HepG2 (cell line): ENCODE data around the gene CD9. TPM values are rescaled to one million over a fixed set of nuclear protein-coding genes. Genes with fewer than 3 reads are reported as not detected.
A peak's percentile ranks its signal among the peaks of the same experiment; 100 is the strongest.

Experiments used
- ATAC-seq: fragments of 200-7000 bp; cut with Tn5 transposase; 3 replicates; pipeline ENCODE4 v1.9.1; 2020; ENCODE audit warnings: mild to moderate bottlenecking, moderate library complexity
- BruUV-seq: library from RNA; stranded (reverse); fragments of 400-500 nt; replicated peaks from 2 replicates; lab custom pipeline; 2021; lab: Mats Ljungman, UMichigan
- CTCF ChIA-PET: fragments of 300-600 bp; formaldehyde crosslinking; extraction: SDS; loops from one replicate; lab custom pipeline; 2021; ENCODE audit warnings: low total read pairs, inconsistent platforms, low intra/inter-chr PET ratio; lab: Yijun Ruan, JAX
- POLR2A ChIA-PET: fragments of 350-600 bp; sonication (Branson Sonifier 250); formaldehyde crosslinking; loops from one replicate; lab custom pipeline; 2020; ENCODE audit warnings: antibody characterized with exemption, inconsistent platforms; lab: Yijun Ruan, JAX
- DNase-seq: peaks from one replicate; pipeline ENCODE4 v3.0.0-alpha.2; 2015; ENCODE audit warnings: low spot score
- FAIRE-seq: peaks from 3 replicates; lab custom pipeline; 2011; peaks lifted over from hg19 to GRCh38; lab: Jason Lieb, UNC
- H2AFZ ChIP-seq: one replicate; pipeline ENCODE4 v1.6.1; 2011; ENCODE audit warnings: low read length, inconsistent platforms
- H3K27ac ChIP-seq: fragments of 300-600 bp; 3 replicates; pipeline ENCODE4 v1.8.0; 2011; ENCODE audit warnings: mixed run types, mild to moderate bottlenecking, mixed read lengths, low read length, inconsistent platforms; ENCODE audit not compliant: insufficient read depth; ENCODE audit errors: extremely low read length
- H3K27me3 ChIP-seq, 2 experiments: fragments of 200-600 bp in 1 of 2; 2 replicates in 1 of 2; 3 replicates in 1 of 2; pipeline versions ENCODE4 v1.6.0 to v1.8.0; 2011; ENCODE audit warnings: low read length in 2 of 2, mild to moderate bottlenecking in 2 of 2, moderate library complexity in 2 of 2, inconsistent platforms in 1 of 2; ENCODE audit not compliant: insufficient read depth in 2 of 2, control insufficient read depth in 1 of 2
- H3K36me3 ChIP-seq, 2 experiments: fragments of 200-600 bp in 1 of 2; replicated peaks in 1 of 2; 2 replicates in 1 of 2; 3 replicates in 1 of 2; pipeline versions ENCODE4 v1.5.1 to v1.8.0; 2011; ENCODE audit warnings: low read length in 2 of 2, inconsistent platforms in 1 of 2; ENCODE audit not compliant: insufficient read depth in 2 of 2, control insufficient read depth in 1 of 2
- H3K4me1 ChIP-seq: 2 replicates; pipeline ENCODE4 v1.5.1; 2012; ENCODE audit warnings: low read length, inconsistent platforms; ENCODE audit not compliant: insufficient read depth
- H3K4me2 ChIP-seq: 2 replicates; pipeline ENCODE4 v1.6.0; 2011; ENCODE audit warnings: low read depth, low read length, inconsistent platforms
- H3K4me3 ChIP-seq, 3 experiments: fragments of 200-600 bp in 1 of 3; sonication (generic), shearing (Covaris generic) in 1 of 3; replicated peaks in 1 of 3; 2 replicates each; pipeline ENCODE4 v1.5.1; 2011 to 2016; ENCODE audit warnings: low read length in 3 of 3, inconsistent platforms in 2 of 3, low read depth in 2 of 3, mild to moderate bottlenecking in 2 of 3, control low read depth in 1 of 3, mixed read lengths in 1 of 3; ENCODE audit not compliant: insufficient read depth in 1 of 3
- H3K79me2 ChIP-seq: one replicate; pipeline ENCODE4 v1.6.1; 2011; ENCODE audit warnings: low read length, inconsistent platforms; ENCODE audit not compliant: insufficient read depth
- H3K9ac ChIP-seq: 2 replicates; pipeline ENCODE4 v1.6.0; 2011; ENCODE audit warnings: mild to moderate bottlenecking, low read depth, low read length, inconsistent platforms; ENCODE audit not compliant: insufficient read depth
- H3K9me3 ChIP-seq: 2 replicates; pipeline ENCODE4 v1.5.1; 2012; ENCODE audit warnings: mild to moderate bottlenecking, low read length
- H4K20me1 ChIP-seq: 2 replicates; pipeline ENCODE4 v1.6.0; 2011; ENCODE audit warnings: inconsistent platforms, mild to moderate bottlenecking, low read length, moderate library complexity; ENCODE audit not compliant: insufficient read depth
- ARID5B ChIP-seq: IDR thresholded peaks from 2 replicates; pipeline ENCODE4 v1.4.0; 2020; ENCODE audit warnings: mild to moderate bottlenecking, missing genetic modification reagents
- FOXK2 ChIP-seq: fragments of 450-650 bp; IDR thresholded peaks from 2 replicates; pipeline ENCODE4 v1.6.1; 2016
- FOXM1 ChIP-seq: sonication (generic); formaldehyde crosslinking; IDR thresholded peaks from 2 replicates; pipeline ENCODE4 v1.5.0; 2020; ENCODE audit warnings: missing genetic modification reagents
- HNF1A ChIP-seq, 2 experiments: sonication (generic) in 1 of 2; formaldehyde crosslinking in 1 of 2; IDR thresholded peaks; 2 replicates each; pipeline versions ENCODE4 v1.4.0 to v1.6.1; 2016 to 2020; ENCODE audit warnings: borderline replicate concordance in 1 of 2, low read depth in 1 of 2, mild to moderate bottlenecking in 1 of 2, missing genetic modification reagents in 1 of 2
- KAT2B ChIP-seq: fragments of 150-350 bp; IDR thresholded peaks from 2 replicates; pipeline ENCODE4 v1.6.1; 2014; ENCODE audit warnings: low read depth, low read length, borderline replicate concordance
- MED1 ChIP-seq: sonication (generic); formaldehyde crosslinking; IDR thresholded peaks from 2 replicates; pipeline ENCODE4 v1.4.0; 2020; ENCODE audit warnings: missing genetic modification reagents
- MEIS1 ChIP-seq: sonication (generic); formaldehyde crosslinking; IDR thresholded peaks from 2 replicates; pipeline ENCODE4 v1.9.0; 2021; ENCODE audit warnings: mild to moderate bottlenecking, missing genetic modification reagents, moderate library complexity, borderline replicate concordance
- POGK ChIP-seq: sonication (generic); formaldehyde crosslinking; conservative IDR thresholded peaks from 2 replicates; pipeline ENCODE4 v1.8.0; 2022; ENCODE audit warnings: mild to moderate bottlenecking, moderate library complexity, missing genetic modification reagents
- STAG1 ChIP-seq: sonication (generic); formaldehyde crosslinking; IDR thresholded peaks from 2 replicates; pipeline ENCODE4 v1.4.0; 2020; ENCODE audit warnings: missing genetic modification reagents
- ZNF121 ChIP-seq: sonication (generic); formaldehyde crosslinking; IDR thresholded peaks from 2 replicates; pipeline ENCODE4 v1.5.0; 2020; ENCODE audit warnings: mild to moderate bottlenecking, missing genetic modification reagents
- ZNF232 ChIP-seq: sonication (generic); formaldehyde crosslinking; IDR thresholded peaks from 2 replicates; pipeline ENCODE4 v1.4.0; 2020; ENCODE audit warnings: missing genetic modification reagents, borderline replicate concordance
- ZNF737 ChIP-seq: sonication (generic); formaldehyde crosslinking; IDR thresholded peaks from 2 replicates; pipeline ENCODE4 v1.5.0; 2020; ENCODE audit warnings: missing genetic modification reagents, mild to moderate bottlenecking, borderline replicate concordance
- WGBS: methylation state at CpG from one replicate; pipeline ENCODE4 v1.1.6; 2017; ENCODE audit warnings: low lambda C conversion rate; 5-methylcytosine and 5-hydroxymethylcytosine counted together
- in situ Hi-C: cut with HindIII; loops from 2 replicates; pipeline ENCODE4 v1.10.0; 2017; ENCODE audit warnings: low pct_unique_long_range_greater_than_20kb; ENCODE audit not compliant: extremely low pct_ligation_motif_present
- intact Hi-C: fragments of 100-400 bp; cut with micrococcal nuclease; formaldehyde crosslinking; loops from one replicate; pipeline ENCODE4 v1.10.0; 2022; ENCODE audit not compliant: unreplicated experiment
- polyA plus RNA-seq, 8 experiments: library from polyadenylated mRNA; depleted of rRNA in 3 of 8; stranded (reverse) in 7 of 8; unstranded in 1 of 8; fragments of >200 nt; fragmentation: Illumina TruSeq in 4 of 8; extraction: Trizol in 4 of 8; gene quantifications; 2 replicates each; pipeline versions ENCODE4 v1.2.1 to v1.2.3, GENCODE V29; 2011 to 2016; ENCODE audit warnings: low read depth in 4 of 8, missing spikeins in 1 of 8, mixed read lengths in 1 of 8; ENCODE audit not compliant: insufficient read depth in 1 of 8
- total RNA-seq, 5 experiments: library from RNA; depleted of rRNA; stranded (reverse); fragments of >200 nt; fragmentation: Illumina TruSeq; extraction: Trizol; gene quantifications; 2 replicates each; pipeline ENCODE4 v1.2.3, GENCODE V29; 2016; ENCODE audit warnings: low read depth in 1 of 5

Gene CD9
- total and polyA plus RNA-seq, 2 of the 13 experiments (the other 11 are each of a cell fraction or from before 2014, with no cell fraction given) = 5.8 to 38.3 TPM

GRCh38 chr12:6195665-6196535 is 4.3 kb upstream of the CD9 start:
- peak; percentile 82 for ATAC-seq
- TF ChIP-seq HNF1A (IDR thresholded peaks at IDR 0.05; ENCODE audit: low read depth) (no peak), HNF1A (CRISPR knock-in tag; IDR thresholded peaks at IDR 0.05; ENCODE audit: borderline replicate concordance) (no peak; the same call in 1 of the 2 replicates), ZNF232 (CRISPR knock-in tag) (peak; percentile 72; the same call in 1 of the 2 replicates), POGK (CRISPR knock-in tag) (no peak), ZNF737 (CRISPR knock-in tag) (no peak), STAG1 (CRISPR knock-in tag) (peak; percentile 91), ARID5B (0 out of 2 replicates have a peak, but pooled peaks have one; percentile 36), ZNF121 (CRISPR knock-in tag) (no peak), FOXK2 (no peak), KAT2B (no peak), FOXM1 (CRISPR knock-in tag) (no peak), MEIS1 (no peak), MED1 (CRISPR knock-in tag) (peak; percentile 63)

More at GRCh38 chr12:6195665-6196535, 4.3 kb upstream of the CD9 start:
- Histone ChIP-seq H3K9me3 (no peaks in the 10 kb centered on the region), H3K4me3 (peak overlapping the region in 2 of 3 experiments; percentile 18 to 47; a peak in 3 of 6 replicates), H3K4me2 (peak overlapping the region; percentile 79), H3K79me2 (no peaks in the 10 kb centered on the region), H3K9ac (peak overlapping the region; percentile 37; the same call in 1 of the 2 replicates), H3K27ac (peak overlapping the region; percentile 12), H3K27me3 (peaks cover 7 to 29% of the 10 kb centered on the region in 2 experiments), H2AFZ (no peak overlapping the region), H4K20me1 (no peaks in the 10 kb centered on the region), H3K36me3 (no peaks in the 10 kb centered on the region), H3K4me1 (peaks cover 54% of the 10 kb centered on the region)
- CTCF ChIA-PET = interaction anchor here (2.6 to 3.4 kb wide), 2 partner anchors 83 to 89 kb away, joined by 29 to 49 read pairs; no protein-coding TSS in a partner anchor
- intact Hi-C loops (loop anchor here (1.0 kb wide), 4 partner anchors 37 to 133 kb away; no protein-coding TSS in a partner anchor), in situ Hi-C loops (loop anchor here (5.0 kb wide), 2 partner anchors 36 to 81 kb away; no protein-coding TSS in a partner anchor)
- peak; percentile 76 for FAIRE-seq
- DNase-seq = peak; percentile 70
- POLR2A ChIA-PET = interaction anchor here (0.6 to 3.4 kb wide), 8 partner anchors 13 to 128 kb away, joined by 3 to 19 read pairs (median 6); no protein-coding TSS in a partner anchor
- 23% methylated on average over 8 of the region's 10 CpGs for WGBS
- BruUV-seq = no TSS peak
